Loucy (cell line): ENCODE results near the gene HDLBP.

ENCODE experiments used
- H2AFZ ChIP-seq: fragments of 200-600 bp; sonication (generic); 2 replicates; pipeline ENCODE4 v1.6.0; 2016; ENCODE audit warnings: antibody characterized with exemption, mild to moderate bottlenecking, low read length, moderate library complexity
- H3F3A ChIP-seq: fragments of 200-600 bp; 2 replicates; pipeline ENCODE4 v1.6.0; 2016; ENCODE audit warnings: antibody characterized with exemption, low read depth, mild to moderate bottlenecking
- H3K27me3 ChIP-seq: fragments of 200-600 bp; sonication (generic); 2 replicates; pipeline ENCODE4 v1.6.1; 2014; ENCODE audit warnings: low read length, mild to moderate bottlenecking; ENCODE audit not compliant: insufficient read depth, poor library complexity, severe bottlenecking
- H3K36me3 ChIP-seq: fragments of 200-600 bp; sonication (generic); 2 replicates; pipeline ENCODE4 v1.6.1; 2016; ENCODE audit warnings: low read length; ENCODE audit not compliant: insufficient read depth
- H3K4me1 ChIP-seq: fragments of 200-600 bp; sonication (generic); 2 replicates; pipeline ENCODE4 v1.5.1; 2014; ENCODE audit warnings: low read length, mild to moderate bottlenecking; ENCODE audit not compliant: insufficient read depth, poor library complexity, severe bottlenecking
- H3K4me2 ChIP-seq: fragments of 200-600 bp; sonication (generic); 2 replicates; pipeline ENCODE4 v1.6.0; 2014; ENCODE audit warnings: antibody characterized with exemption, low read length, low read depth, mild to moderate bottlenecking; ENCODE audit not compliant: poor library complexity, severe bottlenecking
- H3K4me3 ChIP-seq: fragments of 200-600 bp; sonication (generic); 2 replicates; pipeline ENCODE4 v1.5.1; 2014; ENCODE audit warnings: low read length, mild to moderate bottlenecking, mixed read lengths; ENCODE audit not compliant: poor library complexity, severe bottlenecking
- H3K79me2 ChIP-seq: fragments of 200-600 bp; sonication (generic); 2 replicates; pipeline ENCODE4 v1.6.1; 2014; ENCODE audit warnings: low read length; ENCODE audit not compliant: insufficient read depth
- H3K9ac ChIP-seq: fragments of 200-600 bp; sonication (generic); 2 replicates; pipeline ENCODE4 v1.6.0; 2014; ENCODE audit warnings: mild to moderate bottlenecking, low read depth, low read length, moderate library complexity; ENCODE audit not compliant: poor library complexity, severe bottlenecking
- H3K9me2 ChIP-seq: fragments of 200-600 bp; sonication (generic); replicated peaks from 2 replicates; pipeline ENCODE4 v1.6.1; 2016; ENCODE audit warnings: low read depth, low read length, mixed read lengths
- H3K9me3 ChIP-seq: fragments of 200-600 bp; sonication (generic); 2 replicates; pipeline ENCODE4 v1.6.1; 2014; ENCODE audit warnings: mild to moderate bottlenecking, antibody characterized with exemption, low read length, low read depth; ENCODE audit not compliant: insufficient read depth
- H4K20me1 ChIP-seq: fragments of 200-600 bp; sonication (generic); 2 replicates; pipeline ENCODE4 v1.6.0; 2014; ENCODE audit warnings: antibody characterized with exemption, low read length, mild to moderate bottlenecking; ENCODE audit not compliant: insufficient read depth, poor library complexity, severe bottlenecking
- CTCF ChIP-seq: fragments of 200-600 bp; sonication (generic); conservative IDR thresholded peaks from 2 replicates; pipeline ENCODE4 v1.5.1; 2014; ENCODE audit warnings: mild to moderate bottlenecking, antibody characterized with exemption, low read length
- EZH2phosphoT487 ChIP-seq: fragments of 200-600 bp; IDR thresholded peaks from 2 replicates; pipeline ENCODE4 v1.6.1; 2018; ENCODE audit warnings: antibody characterized with exemption, mild to moderate bottlenecking, moderate library complexity, borderline replicate concordance

Gene HDLBP

GRCh38 chr2:241229563-241230401 is 85.7 kb downstream of the HDLBP start:
- Histone ChIP-seq H3K27me3 (no peaks in the 10 kb centered on the region), H3K9me2 (no peaks in the 10 kb centered on the region), H3K9me3 (no peaks in the 10 kb centered on the region), H3F3A (no peaks in the 10 kb centered on the region), H4K20me1 (no peaks in the 10 kb centered on the region), H3K4me1 (no peaks in the 10 kb centered on the region), H3K4me2 (no peak overlapping the region), H3K9ac (no peak overlapping the region), H3K4me3 (no peak overlapping the region), H3K36me3 (peaks cover 55% of the 10 kb centered on the region; the same call in 1 of the 2 replicates), H3K79me2 (no peaks in the 10 kb centered on the region), H2AFZ (no peak overlapping the region)
- no peak for TF ChIP-seq CTCF
- TF ChIP-seq EZH2phosphoT487, result no peak

GRCh38 chr2:241228860-241229516 is 86.5 kb downstream of the HDLBP start:
- H3K9ac ChIP-seq, result no peak overlapping the region
- H3K4me2 ChIP-seq, result no peak overlapping the region
- H3K36me3 ChIP-seq, result peaks cover 47% of the 10 kb centered on the region; the same call in 1 of the 2 replicates
- H3F3A ChIP-seq, result no peaks in the 10 kb centered on the region
- no peaks in the 10 kb centered on the region for H3K27me3 ChIP-seq
- H3K9me3 ChIP-seq, result no peaks in the 10 kb centered on the region
- no peaks in the 10 kb centered on the region for H4K20me1 ChIP-seq
- H3K79me2 ChIP-seq, result no peaks in the 10 kb centered on the region
- no peaks in the 10 kb centered on the region for H3K4me1 ChIP-seq
- H3K9me2 ChIP-seq, result no peaks in the 10 kb centered on the region
- H3K4me3 ChIP-seq, result no peak overlapping the region
- H2AFZ ChIP-seq, result no peak overlapping the region
- TF ChIP-seq CTCF, result no peak
- TF ChIP-seq EZH2phosphoT487, result no peak

- H4K20me1 ChIP-seq, result no peaks in the 10 kb centered on the region
- H3K79me2 ChIP-seq, result no peaks in the 10 kb centered on the region
- no peak overlapping the region for H3K4me2 ChIP-seq
- no peaks in the 10 kb centered on the region for H3K27me3 ChIP-seq
- peaks cover 40% of the 10 kb centered on the region; the same call in 1 of the 2 replicates for H3K36me3 ChIP-seq
- no peaks in the 10 kb centered on the region for H3K9me2 ChIP-seq
- H3K9me3 ChIP-seq, result no peaks in the 10 kb centered on the region
- TF ChIP-seq EZH2phosphoT487 (no peak), CTCF (no peak)
- no peak overlapping the region for H3K4me3 ChIP-seq
- no peaks in the 10 kb centered on the region for H3K4me1 ChIP-seq
- no peak overlapping the region for H2AFZ ChIP-seq
- no peak overlapping the region for H3K9ac ChIP-seq
- H3F3A ChIP-seq, result no peaks in the 10 kb centered on the region
Measured at GRCh38 chr2:241228081-241228859, 87.2 kb downstream of the HDLBP start.
